GM21381 (cell line): ENCODE data around the gene SLC9C1.

Experiments
- ATAC-seq: cut with Tn5 transposase; IDR thresholded peaks from one replicate; pipeline ENCODE4 v1.9.1; 2021; ENCODE audit warnings: mild to moderate bottlenecking, moderate library complexity; ENCODE audit not compliant: unreplicated experiment

Gene SLC9C1

GRCh38 chr3:112132975-112133448, 161.0 kb downstream of the SLC9C1 start, which contains the start of gene GCSAM:
TSS of gene GCSAM (minus strand) at chr3:112133248. CDS start at chr3:112133120, 128 bp downstream.
- peak; percentile 71 for ATAC-seq

GRCh38 chr3:112132554-112132953, 161.5 kb downstream of the SLC9C1 start:
- ATAC-seq = no peak

- ATAC-seq = no peak
These were observed 161.9 kb downstream of the SLC9C1 start for GRCh38 chr3:112132088-112132487.

GRCh38 chr3:112131111-112131510, 162.9 kb downstream of the SLC9C1 start:
- ATAC-seq = no peak

GRCh38 chr3:112130638-112130993, 163.4 kb downstream of the SLC9C1 start:
- ATAC-seq = no peak

- ATAC-seq = no peak
These were observed 163.9 kb downstream of the SLC9C1 start for GRCh38 chr3:112129925-112130637.

GRCh38 chr3:112128843-112129727, 164.9 kb downstream of the SLC9C1 start:
- peak; percentile 41 for ATAC-seq

- ATAC-seq = no peak
These were observed 166.2 kb downstream of the SLC9C1 start for GRCh38 chr3:112127522-112128494.

GRCh38 chr3:112126511-112126911, 167.5 kb downstream of the SLC9C1 start:
- no peak for ATAC-seq

GRCh38 chr3:112124907-112125607, 169.0 kb downstream of the SLC9C1 start:
- ATAC-seq = no peak

- ATAC-seq = no peak
These were observed 170.5 kb downstream of the SLC9C1 start for GRCh38 chr3:112123548-112123947.

GRCh38 chr3:112122870-112123269, 171.1 kb downstream of the SLC9C1 start:
- ATAC-seq = no peak

GRCh38 chr3:112121577-112122547, 172.2 kb downstream of the SLC9C1 start:
- ATAC-seq = no peak

- no peak for ATAC-seq
These were observed 173.8 kb downstream of the SLC9C1 start for GRCh38 chr3:112119962-112120836.

GRCh38 chr3:112117841-112118571, 176.0 kb downstream of the SLC9C1 start:
- no peak for ATAC-seq

- no peak for ATAC-seq
These were observed 176.6 kb downstream of the SLC9C1 start for GRCh38 chr3:112117415-112117814.

GRCh38 chr3:112116748-112117186, 177.2 kb downstream of the SLC9C1 start:
- ATAC-seq = no peak
